ENCODE results near the gene VILL.
"Not testable (repeated sequence)": the region's sequence is repeated elsewhere in the genome, so short reads cannot be mapped to it uniquely, and the experiment has no call there.

VILL gene

GRCh38 chr3:38046821-38047220 is 56.2 kb downstream of the VILL start:
- peaks cover 25% of the 10 kb centered on the region for H3K27me3 Mint-ChIP-seq (ENCODE audit: low read depth)
- H3K9me3 Mint-ChIP-seq = no peaks in the 10 kb centered on the region
- no peak overlapping the region for H3K27ac Mint-ChIP-seq
- H3K4me3 Mint-ChIP-seq = no peak overlapping the region
- no peaks in the 10 kb centered on the region for H3K36me3 Mint-ChIP-seq (ENCODE audit: low read depth)
- H3K4me1 Mint-ChIP-seq (ENCODE audit: low read depth) = no peaks in the 10 kb centered on the region
- DNase-seq (ENCODE audit: low spot score) = no peak

GRCh38 chr3:38047896-38048295 is 57.3 kb downstream of the VILL start:
- H3K27ac Mint-ChIP-seq = no peak overlapping the region
- H3K27me3 Mint-ChIP-seq (ENCODE audit: low read depth) = peaks cover 23% of the 10 kb centered on the region
- no peaks in the 10 kb centered on the region for H3K4me1 Mint-ChIP-seq (ENCODE audit: low read depth)
- H3K4me3 Mint-ChIP-seq = no peak overlapping the region
- no peaks in the 10 kb centered on the region for H3K9me3 Mint-ChIP-seq
- no peak for DNase-seq (ENCODE audit: low spot score)
- no peaks in the 10 kb centered on the region for H3K36me3 Mint-ChIP-seq (ENCODE audit: low read depth)

- H3K9me3 Mint-ChIP-seq = no peaks in the 10 kb centered on the region
These were observed 59.0 kb downstream of the VILL start for GRCh38 chr3:38049358-38050126.

GRCh38 chr3:38051131-38051530 is 60.5 kb downstream of the VILL start:
- DNase-seq (ENCODE audit: low spot score) = no peak
- no peaks in the 10 kb centered on the region for H3K36me3 Mint-ChIP-seq (ENCODE audit: low read depth)
- H3K9me3 Mint-ChIP-seq = no peaks in the 10 kb centered on the region
- H3K4me3 Mint-ChIP-seq = no peak overlapping the region
- H3K27me3 Mint-ChIP-seq (ENCODE audit: low read depth) = peaks cover 11% of the 10 kb centered on the region
- H3K4me1 Mint-ChIP-seq (ENCODE audit: low read depth) = peaks cover 5% of the 10 kb centered on the region
- H3K27ac Mint-ChIP-seq = no peak overlapping the region

More at GRCh38 chr3:38049358-38050126, 59.0 kb downstream of the VILL start:
- Mint-ChIP-seq H3K27me3 (ENCODE audit: low read depth) (peaks cover 22% of the 10 kb centered on the region), H3K4me1 (ENCODE audit: low read depth) (no peaks in the 10 kb centered on the region), H3K27ac (no peak overlapping the region), H3K4me3 (no peak overlapping the region), H3K36me3 (ENCODE audit: low read depth) (no peaks in the 10 kb centered on the region)
- DNase-seq (ENCODE audit: low spot score) = no peak

GRCh38 chr3:38053286-38053685 is 62.7 kb downstream of the VILL start:
- H3K27me3 Mint-ChIP-seq (ENCODE audit: low read depth); H3K9me3 Mint-ChIP-seq; H3K27ac Mint-ChIP-seq; H3K4me1 Mint-ChIP-seq (ENCODE audit: low read depth); DNase-seq (ENCODE audit: low spot score); H3K36me3 Mint-ChIP-seq (ENCODE audit: low read depth); H3K4me3 Mint-ChIP-seq: not testable (repeated sequence)

GRCh38 chr3:38053813-38054498 is 63.4 kb downstream of the VILL start:
- DNase-seq (ENCODE audit: low spot score); H3K9me3 Mint-ChIP-seq; H3K4me1 Mint-ChIP-seq (ENCODE audit: low read depth); H3K36me3 Mint-ChIP-seq (ENCODE audit: low read depth); H3K27ac Mint-ChIP-seq; H3K4me3 Mint-ChIP-seq; H3K27me3 Mint-ChIP-seq (ENCODE audit: low read depth): not testable (repeated sequence)

GRCh38 chr3:38054499-38055001 is 64.0 kb downstream of the VILL start:
- H3K27ac Mint-ChIP-seq = no peak overlapping the region
- H3K27me3 Mint-ChIP-seq (ENCODE audit: low read depth) = peaks cover 2% of the 10 kb centered on the region
- no peak for DNase-seq (ENCODE audit: low spot score)
- no peaks in the 10 kb centered on the region for H3K36me3 Mint-ChIP-seq (ENCODE audit: low read depth)
- H3K4me3 Mint-ChIP-seq = no peak overlapping the region
- peaks cover 5% of the 10 kb centered on the region for H3K4me1 Mint-ChIP-seq (ENCODE audit: low read depth)
- H3K9me3 Mint-ChIP-seq = no peaks in the 10 kb centered on the region
